Measurements from ENCODE around the gene NUDT2. TPM values are rescaled to one million over a fixed set of nuclear protein-coding genes. Genes with fewer than 3 reads are reported as not detected.

NUDT2 gene
- total RNA-seq, 2 experiments from 2014 or later, result 17.5 to 19.7 TPM

- ChIA-PET POLR2A (no interaction called here), CTCF (interaction anchor here (0.5 to 2.0 kb wide), 9 partner anchors 9 to 243 kb away, joined by 3 to 5 read pairs (median 3); partner anchors contain the start of gene DCTN3)
- Mint-ChIP-seq H3K36me3 (ENCODE audit: low read depth) (no peaks in the 10 kb centered on the region), H3K9me3 (no peaks in the 10 kb centered on the region), H3K27me3 (peaks cover 6% of the 10 kb centered on the region), H3K4me1 (peaks cover 46% of the 10 kb centered on the region), H3K27ac (peak within 1 kb of the TSS; percentile 87), H3K4me3 (peak within 1 kb of the TSS; percentile 87)
- DNase-seq, result peak; percentile 98
Observed at GRCh38 chr9:34376596-34377403, 47.4 kb downstream of the NUDT2 start, which contains the start of gene MYORG. Gene MYORG, minus strand, starts transcription at chr9:34376898. Its CDS starts 3,955 bp downstream, at chr9:34372943.

- ChIA-PET POLR2A (no interaction called here), CTCF (interaction anchor here (0.7 to 1.4 kb wide), 6 partner anchors 9 to 243 kb away, joined by 3 to 4 read pairs (median 3); partner anchors contain the start of gene DCTN3)
- Mint-ChIP-seq H3K4me1 (peaks cover 46% of the 10 kb centered on the region), H3K36me3 (ENCODE audit: low read depth) (no peaks in the 10 kb centered on the region), H3K9me3 (no peaks in the 10 kb centered on the region), H3K27me3 (peaks cover 6% of the 10 kb centered on the region), H3K4me3 (peak overlapping the region; percentile 87), H3K27ac (no peak overlapping the region)
- DNase-seq, result no peak
Observed at GRCh38 chr9:34377404-34377746, 48.0 kb downstream of the NUDT2 start.

- Mint-ChIP-seq H3K36me3 (ENCODE audit: low read depth) (no peaks in the 10 kb centered on the region), H3K27me3 (peaks cover 11% of the 10 kb centered on the region), H3K4me3 (peak overlapping the region; percentile 28), H3K9me3 (no peaks in the 10 kb centered on the region), H3K4me1 (peaks cover 46% of the 10 kb centered on the region), H3K27ac (no peak overlapping the region)
- ChIA-PET POLR2A (no interaction called here), CTCF (interaction anchor here (0.5 to 3.3 kb wide), 22 partner anchors 8 to 453 kb away, joined by 3 to 43 read pairs (median 3); partner anchors contain the start of gene UBAP1)
- no peak for DNase-seq
Observed at GRCh38 chr9:34378376-34379060, 49.1 kb downstream of the NUDT2 start.

- H3K9me3 Mint-ChIP-seq, result no peaks in the 10 kb centered on the region
- H3K4me3 Mint-ChIP-seq, result peak overlapping the region; percentile 80
- peaks cover 11% of the 10 kb centered on the region for H3K27me3 Mint-ChIP-seq
- H3K4me1 Mint-ChIP-seq, result peaks cover 46% of the 10 kb centered on the region
- DNase-seq, result peak; percentile 95
- H3K27ac Mint-ChIP-seq, result peak overlapping the region; percentile 87
- no peaks in the 10 kb centered on the region for H3K36me3 Mint-ChIP-seq (ENCODE audit: low read depth)
- ChIA-PET CTCF (interaction anchor here (0.5 to 3.3 kb wide), 24 partner anchors 9 to 454 kb away, joined by 3 to 43 read pairs (median 3); partner anchors contain the start of gene UBAP1), POLR2A (no interaction called here)
Observed at GRCh38 chr9:34379334-34380033, 50.1 kb downstream of the NUDT2 start.

- POLR2A ChIA-PET, result interaction anchor here (1.1 kb wide), 1 partner anchor 9 kb away, joined by 4 read pairs; no protein-coding TSS in a partner anchor
- H3K4me3 Mint-ChIP-seq, result peak overlapping the region; percentile 80
- peak; percentile 13 for DNase-seq
Observed at GRCh38 chr9:34380034-34380510, 50.7 kb downstream of the NUDT2 start.

GRCh38 chr9:34380511-34381315 is 51.3 kb downstream of the NUDT2 start:
- Mint-ChIP-seq H3K4me1 (peaks cover 40% of the 10 kb centered on the region), H3K27me3 (peaks cover 11% of the 10 kb centered on the region), H3K4me3 (peak overlapping the region; percentile 80), H3K9me3 (no peaks in the 10 kb centered on the region), H3K36me3 (ENCODE audit: low read depth) (no peaks in the 10 kb centered on the region), H3K27ac (peak overlapping the region; percentile 87)
- POLR2A ChIA-PET, result interaction anchor here (0.6 to 1.1 kb wide), 2 partner anchors 10 to 59 kb away, joined by 4 read pairs; no protein-coding TSS in a partner anchor
- DNase-seq, result peak; percentile 80
- CTCF ChIA-PET, result interaction anchor here (1.4 to 3.3 kb wide), 4 partner anchors 8 to 128 kb away, joined by 3 to 43 read pairs (median 6); no protein-coding TSS in a partner anchor

More at GRCh38 chr9:34380034-34380510, 50.7 kb downstream of the NUDT2 start:
- Mint-ChIP-seq H3K4me1 (peaks cover 46% of the 10 kb centered on the region), H3K27ac (peak overlapping the region; percentile 87), H3K9me3 (no peaks in the 10 kb centered on the region), H3K36me3 (ENCODE audit: low read depth) (no peaks in the 10 kb centered on the region), H3K27me3 (peaks cover 11% of the 10 kb centered on the region)
- CTCF ChIA-PET, result interaction anchor here (0.8 to 3.3 kb wide), 8 partner anchors 8 to 455 kb away, joined by 3 to 43 read pairs (median 4); no protein-coding TSS in a partner anchor

GRCh38 chr9:34381323-34381722 is 52.0 kb downstream of the NUDT2 start:
- peaks cover 34% of the 10 kb centered on the region for H3K4me1 Mint-ChIP-seq
- H3K9me3 Mint-ChIP-seq, result no peaks in the 10 kb centered on the region
- ChIA-PET CTCF (interaction anchor here (3.3 kb wide), 1 partner anchor 48 kb away, joined by 43 read pairs; no protein-coding TSS in a partner anchor), POLR2A (interaction anchor here (1.1 kb wide), 1 partner anchor 10 kb away, joined by 4 read pairs; no protein-coding TSS in a partner anchor)
- peak overlapping the region; percentile 80 for H3K4me3 Mint-ChIP-seq
- H3K36me3 Mint-ChIP-seq (ENCODE audit: low read depth), result no peaks in the 10 kb centered on the region
- H3K27ac Mint-ChIP-seq, result no peak overlapping the region
- H3K27me3 Mint-ChIP-seq, result peaks cover 11% of the 10 kb centered on the region
- DNase-seq, result peak; percentile 26

- ChIA-PET CTCF (interaction anchor here (3.3 kb wide), 1 partner anchor 49 kb away, joined by 43 read pairs; no protein-coding TSS in a partner anchor), POLR2A (no interaction called here)
- no peaks in the 10 kb centered on the region for H3K9me3 Mint-ChIP-seq
- H3K4me1 Mint-ChIP-seq, result peaks cover 33% of the 10 kb centered on the region
- no peak overlapping the region for H3K4me3 Mint-ChIP-seq
- no peak overlapping the region for H3K27ac Mint-ChIP-seq
- no peaks in the 10 kb centered on the region for H3K36me3 Mint-ChIP-seq (ENCODE audit: low read depth)
- no peak for DNase-seq
- H3K27me3 Mint-ChIP-seq, result peaks cover 11% of the 10 kb centered on the region
Observed at GRCh38 chr9:34382054-34382453, 52.7 kb downstream of the NUDT2 start.

GRCh38 chr9:34382879-34383278 is 53.5 kb downstream of the NUDT2 start:
- ChIA-PET POLR2A (no interaction called here), CTCF (interaction anchor here (0.6 kb wide), 1 partner anchor 40 kb away, joined by 3 read pairs; no protein-coding TSS in a partner anchor)
- Mint-ChIP-seq H3K4me3 (no peak overlapping the region), H3K9me3 (no peaks in the 10 kb centered on the region), H3K36me3 (ENCODE audit: low read depth) (no peaks in the 10 kb centered on the region), H3K27me3 (peaks cover 11% of the 10 kb centered on the region), H3K27ac (no peak overlapping the region), H3K4me1 (peaks cover 31% of the 10 kb centered on the region)
- no peak for DNase-seq

GRCh38 chr9:34383904-34384303 is 54.5 kb downstream of the NUDT2 start:
- Mint-ChIP-seq H3K4me3 (no peak overlapping the region), H3K27ac (no peak overlapping the region), H3K9me3 (no peaks in the 10 kb centered on the region), H3K36me3 (ENCODE audit: low read depth) (no peaks in the 10 kb centered on the region), H3K27me3 (peaks cover 11% of the 10 kb centered on the region), H3K4me1 (peaks cover 26% of the 10 kb centered on the region)
- POLR2A ChIA-PET, result no interaction called here
- CTCF ChIA-PET, result no interaction called here
- no peak for DNase-seq

- ChIA-PET CTCF (no interaction called here), POLR2A (no interaction called here)
- DNase-seq, result peak; percentile 2
Observed at GRCh38 chr9:34384368-34385165, 55.2 kb downstream of the NUDT2 start.

More at GRCh38 chr9:34384368-34385165, 55.2 kb downstream of the NUDT2 start:
- Mint-ChIP-seq H3K9me3 (no peaks in the 10 kb centered on the region), H3K36me3 (ENCODE audit: low read depth) (no peaks in the 10 kb centered on the region), H3K4me3 (no peak overlapping the region), H3K27me3 (peaks cover 11% of the 10 kb centered on the region), H3K4me1 (peaks cover 21% of the 10 kb centered on the region), H3K27ac (no peak overlapping the region)

All from activated CD4-positive, alpha-beta T cell treated with anti-CD3 and anti-CD28 coated beads, Interleukin-2, amount 10 ng/mL, durations not matched to agents 7 days and 5 days (primary cell).